Neural progenitor cell (in vitro differentiated cells): Measurements from ENCODE around the gene LILRA1.
"Not testable (repeated sequence)": the region's sequence is repeated elsewhere in the genome, so short reads cannot be mapped to it uniquely, and the experiment has no call there.

Experiments
- CTCF ChIP-seq: fragments of 200-600 bp; sonication (generic); IDR thresholded peaks from 2 replicates; pipeline ENCODE4 v1.5.1; 2017; ENCODE audit warnings: antibody characterized with exemption, mild to moderate bottlenecking
- EZH2 ChIP-seq: fragments of 200-600 bp; sonication (generic); IDR thresholded peaks from 2 replicates; pipeline ENCODE4 v1.6.1; 2017; ENCODE audit warnings: antibody characterized with exemption, mild to moderate bottlenecking, moderate library complexity
- EZH2phosphoT487 ChIP-seq: fragments of 200-600 bp; sonication (generic); IDR thresholded peaks from 2 replicates; pipeline ENCODE4 v1.6.1; 2017; ENCODE audit warnings: antibody characterized with exemption

DNA sequence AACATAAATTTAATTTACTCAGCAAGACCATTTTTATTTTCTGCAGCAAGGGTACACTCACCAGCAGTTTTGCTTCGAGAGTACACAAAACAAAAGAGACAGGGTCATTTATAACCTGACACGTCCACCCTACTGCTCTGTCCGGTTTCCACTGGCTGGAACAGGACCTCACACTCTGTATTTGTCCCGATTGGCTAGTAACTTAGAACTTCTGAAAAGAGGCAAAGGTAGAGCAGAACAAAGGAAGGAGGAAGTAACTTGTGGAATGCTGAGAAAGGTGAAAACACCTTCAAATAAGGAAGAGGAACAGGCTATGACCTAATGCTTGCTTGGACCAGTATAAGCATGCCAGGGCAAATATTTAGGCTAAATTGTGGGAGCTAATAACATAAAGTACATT, 34.5 kb downstream of the LILRA1 start:
- TF ChIP-seq CTCF, EZH2phosphoT487, EZH2: not testable (repeated sequence)
